GM12878 (cell line): Measurements from ENCODE around the gene CLNS1A. TPM values are rescaled to one million over a fixed set of nuclear protein-coding genes. Genes with fewer than 3 reads are reported as not detected.

Experiments
- CBX5 ChIP-seq: sonication (generic); IDR thresholded peaks from 2 replicates; pipeline ENCODE4 v1.6.1; 2016; ENCODE audit warnings: low read depth, moderate library complexity, mild to moderate bottlenecking, inconsistent platforms
- HDAC6 ChIP-seq: fragments of 200-600 bp; sonication (generic); IDR thresholded peaks from one replicate; pipeline ENCODE4 v1.8.0; 2017; ENCODE audit warnings: antibody characterized with exemption; ENCODE audit not compliant: unreplicated experiment
- KAT2A ChIP-seq: conservative IDR thresholded peaks from 2 replicates; pipeline ENCODE4 v1.6.1; 2011; ENCODE audit warnings: low read depth, low read length; ENCODE audit not compliant: control insufficient read depth
- MEF2B ChIP-seq: fragments of 450-650 bp; IDR thresholded peaks from 2 replicates; pipeline ENCODE4 v1.6.1; 2018; ENCODE audit warnings: mild to moderate bottlenecking, moderate library complexity; ENCODE audit not compliant: partially characterized antibody, poor library complexity, severe bottlenecking
- MTA2 ChIP-seq: fragments of 450-650 bp; IDR thresholded peaks from 2 replicates; pipeline ENCODE4 v1.6.1; 2016; ENCODE audit warnings: low read depth, mild to moderate bottlenecking, moderate library complexity
- NBN ChIP-seq: fragments of 450-650 bp; IDR thresholded peaks from 2 replicates; pipeline ENCODE4 v1.6.1; 2016
- POLR2A ChIP-seq: IDR thresholded peaks from 2 replicates; pipeline ENCODE4 v1.6.1; 2011; ENCODE audit warnings: low read depth, mild to moderate bottlenecking, low read length
- RELA ChIP-seq: fragments of 450-650 bp; IDR thresholded peaks from 2 replicates; pipeline ENCODE4 v1.8.0; 2014; ENCODE audit warnings: borderline replicate concordance; ENCODE audit not compliant: partially characterized antibody
- RELB ChIP-seq: fragments of 450-650 bp; IDR thresholded peaks from 2 replicates; pipeline ENCODE4 v1.6.1; 2017; ENCODE audit warnings: low read depth, mild to moderate bottlenecking, moderate library complexity
- STAT1 ChIP-seq: fragments of 450-650 bp; conservative IDR thresholded peaks from 2 replicates; pipeline ENCODE4 v1.6.1; 2014; ENCODE audit warnings: antibody characterized with exemption, mild to moderate bottlenecking
- ZBTB33 ChIP-seq: fragments of 450-650 bp; IDR thresholded peaks from 2 replicates; pipeline ENCODE4 v1.6.1; 2017; ENCODE audit warnings: mild to moderate bottlenecking
- ZBTB40 ChIP-seq: fragments of 450-650 bp; IDR thresholded peaks from 2 replicates; pipeline ENCODE4 v1.6.1; 2016; ENCODE audit warnings: mild to moderate bottlenecking, moderate library complexity, borderline replicate concordance
- ZNF592 ChIP-seq: fragments of 450-650 bp; IDR thresholded peaks from 2 replicates; pipeline ENCODE4 v1.6.1; 2017; ENCODE audit warnings: mild to moderate bottlenecking, moderate library complexity
- polyA plus RNA-seq, 11 experiments: library from polyadenylated mRNA; depleted of rRNA in 4 of 11; unstranded in 6 of 11; stranded (reverse) in 5 of 11; fragments of >200 nt; fragmentation: Nextera tagmentation in 4 of 11; fragmentation: Illumina TruSeq in 1 of 11; extraction: Ambion mirVana in 4 of 11; extraction: Trizol in 1 of 11; gene quantifications; 1 replicate in 1 of 11; 2 replicates in 10 of 11; pipeline versions ENCODE4 v1.2.1 to v1.2.3, GENCODE V29; 2011 to 2016; ENCODE audit warnings: inconsistent platforms in 2 of 11, missing spikeins in 2 of 11, low read depth in 1 of 11
- total RNA-seq, 4 experiments: library from RNA; depleted of rRNA in 3 of 4; stranded (reverse); fragments of >200 nt in 3 of 4; fragmentation: Illumina TruSeq in 1 of 4; extraction: Trizol in 1 of 4; gene quantifications; 2 replicates each; pipeline versions ENCODE4 v1.2.1 to v1.2.3, GENCODE V29; 2013 to 2021

The CLNS1A gene
- total and polyA plus RNA-seq, 10 of the 15 experiments (the other 5 are each of a cell fraction or from before 2014, with no cell fraction given) = 74.1 to 247 (median 167) TPM

GRCh38 chr11:77637345-77638165 lies at the start of gene CLNS1A (continued):
- TF ChIP-seq STAT1 = no peak
- peak; percentile 70 for TF ChIP-seq RELA
- no peak for TF ChIP-seq ZNF592
- TF ChIP-seq ZBTB40 = peak; percentile 97
- TF ChIP-seq KAT2A = no peak
- TF ChIP-seq ZBTB33 = no peak
- TF ChIP-seq RELB = peak; percentile 84
- peak; percentile 89 for TF ChIP-seq MTA2
- TF ChIP-seq CBX5 = peak; percentile 66
- TF ChIP-seq HDAC6 = peak; percentile 46
- TF ChIP-seq POLR2A = peak; percentile 99
- TF ChIP-seq MEF2B = peak; percentile 71
- peak; percentile 75 for TF ChIP-seq NBN
